Muscle layer of colon (tissue), 2 donors: ENCODE measurements around the gene TMX4.

ENCODE experiments used
- H3K27ac ChIP-seq: one replicate; pipeline ENCODE4 v1.7.0; 2013; ENCODE audit warnings: low read depth, mild to moderate bottlenecking, low read length, moderate library complexity
- H3K27me3 ChIP-seq, 2 donors: one replicate each; pipeline ENCODE4 v1.7.0; 2013; ENCODE audit warnings: low read length in 2 of 2, mild to moderate bottlenecking in 2 of 2; ENCODE audit not compliant: insufficient read depth in 2 of 2, control insufficient read depth in 1 of 2
- H3K36me3 ChIP-seq: one replicate; pipeline ENCODE4 v1.7.0; 2013; ENCODE audit warnings: mild to moderate bottlenecking, low read length; ENCODE audit not compliant: insufficient read depth
- H3K4me1 ChIP-seq: one replicate; pipeline ENCODE4 v1.7.0; 2013; ENCODE audit warnings: mild to moderate bottlenecking, low read length; ENCODE audit not compliant: insufficient read depth
- H3K4me3 ChIP-seq, 2 donors: one replicate each; pipeline ENCODE4 v1.7.0; 2013; ENCODE audit warnings: low read length in 2 of 2, low read depth in 1 of 2, mild to moderate bottlenecking in 1 of 2, moderate library complexity in 1 of 2
- H3K9ac ChIP-seq: one replicate; pipeline ENCODE4 v1.7.0; 2013; ENCODE audit warnings: low read length
- H3K9me3 ChIP-seq: one replicate; pipeline ENCODE4 v1.7.0; 2013; ENCODE audit warnings: mild to moderate bottlenecking, low read length
- donor health status: abdominal sarcoma.
- donor health status: Adenocarcinoma of cecum.

Gene TMX4

DNA sequence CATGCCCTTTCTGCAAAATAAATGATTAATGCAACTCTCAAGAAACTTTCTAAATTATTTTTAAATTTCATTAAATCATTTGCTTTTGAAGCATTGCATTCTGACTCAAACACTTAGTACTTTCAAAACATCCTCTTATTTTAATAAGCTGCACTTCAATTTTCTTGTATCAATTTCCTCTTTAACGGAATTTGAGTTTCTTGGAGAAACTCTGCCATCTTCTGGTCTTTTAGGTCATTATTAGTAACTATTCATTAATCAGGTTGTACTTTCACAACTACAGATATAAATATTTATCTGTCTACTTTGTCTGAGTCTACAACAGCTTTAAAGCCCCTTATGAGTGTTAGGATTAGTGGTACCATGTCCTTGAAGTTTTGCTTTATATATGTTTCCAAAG, 30.2 kb downstream of the TMX4 start:
- Histone ChIP-seq H3K9ac (no peak overlapping the region), H3K4me1 (no peaks in the 10 kb centered on the region), H3K36me3 (peaks cover 31% of the 10 kb centered on the region), H3K27ac (no peak overlapping the region), H3K4me3 (no peak overlapping the region), H3K27me3 (no peaks in the 10 kb centered on the region), H3K9me3 (no peaks in the 10 kb centered on the region)

DNA sequence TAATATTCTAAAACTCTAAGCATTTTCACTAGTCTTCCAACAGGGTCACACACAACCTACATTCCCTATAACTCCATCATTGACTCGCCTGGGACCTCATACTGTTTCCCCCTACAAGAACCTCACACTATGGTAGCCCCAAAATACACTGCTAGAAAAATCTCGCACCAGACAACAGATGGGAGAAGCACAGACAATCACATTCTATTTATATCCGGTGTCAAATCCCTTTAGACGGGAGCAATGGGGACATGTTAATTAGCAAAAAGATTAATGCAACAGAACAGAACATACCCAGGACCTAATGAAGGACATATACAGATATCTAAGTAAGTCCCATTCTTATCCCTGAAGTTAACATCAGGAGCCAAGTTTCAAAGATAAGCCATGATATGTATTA, 33.6 kb downstream of the TMX4 start:
- Histone ChIP-seq H3K9me3 (no peaks in the 10 kb centered on the region), H3K4me1 (no peaks in the 10 kb centered on the region), H3K27me3 (no peaks in the 10 kb centered on the region), H3K27ac (no peak overlapping the region), H3K9ac (no peak overlapping the region), H3K4me3 (no peak overlapping the region), H3K36me3 (peaks cover 31% of the 10 kb centered on the region)

DNA sequence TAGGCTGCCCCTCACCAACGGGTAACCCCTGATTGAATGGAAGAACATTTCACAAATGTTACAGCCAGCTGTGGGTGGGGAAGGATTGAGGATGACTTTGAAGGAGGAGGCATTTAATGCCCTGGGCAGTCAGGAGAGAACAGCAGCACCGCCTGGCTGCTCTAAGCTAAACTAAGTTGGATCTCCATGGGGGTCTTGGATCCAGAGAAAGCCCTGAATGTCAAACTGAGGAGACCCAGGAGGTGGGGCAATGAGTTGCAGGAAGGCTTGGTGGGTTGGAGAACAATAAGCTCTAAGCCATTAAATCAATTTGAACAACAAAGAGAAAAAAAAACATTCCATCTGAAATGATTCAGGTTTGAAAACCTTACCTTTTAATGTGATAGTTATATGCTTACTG, 35.4 kb downstream of the TMX4 start:
- Histone ChIP-seq H3K27me3 (no peaks in the 10 kb centered on the region), H3K4me1 (no peaks in the 10 kb centered on the region), H3K9me3 (no peaks in the 10 kb centered on the region), H3K27ac (no peak overlapping the region), H3K4me3 (no peak overlapping the region), H3K9ac (no peak overlapping the region), H3K36me3 (peaks cover 31% of the 10 kb centered on the region)

DNA sequence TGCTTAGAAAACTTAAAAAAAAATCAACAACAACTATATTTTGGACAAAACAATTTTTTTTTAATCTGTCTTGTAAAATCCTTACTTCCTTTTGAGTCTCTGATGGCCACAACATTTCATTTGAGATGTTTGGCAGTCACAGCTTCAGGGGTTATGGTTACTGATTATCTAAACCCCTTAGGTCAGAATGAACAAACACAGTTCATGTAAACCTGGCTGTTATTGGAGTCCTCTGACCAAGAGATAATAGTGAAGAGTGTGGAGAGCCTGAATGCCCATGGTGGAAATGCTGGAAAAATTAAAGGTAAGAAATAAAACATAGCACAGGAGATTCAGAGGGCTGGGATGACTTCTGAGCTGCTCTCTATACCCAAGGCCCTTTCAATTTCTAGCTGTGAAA, 38.2 kb downstream of the TMX4 start:
- H3K27ac ChIP-seq: no peak overlapping the region
- H3K9ac ChIP-seq: no peak overlapping the region

DNA sequence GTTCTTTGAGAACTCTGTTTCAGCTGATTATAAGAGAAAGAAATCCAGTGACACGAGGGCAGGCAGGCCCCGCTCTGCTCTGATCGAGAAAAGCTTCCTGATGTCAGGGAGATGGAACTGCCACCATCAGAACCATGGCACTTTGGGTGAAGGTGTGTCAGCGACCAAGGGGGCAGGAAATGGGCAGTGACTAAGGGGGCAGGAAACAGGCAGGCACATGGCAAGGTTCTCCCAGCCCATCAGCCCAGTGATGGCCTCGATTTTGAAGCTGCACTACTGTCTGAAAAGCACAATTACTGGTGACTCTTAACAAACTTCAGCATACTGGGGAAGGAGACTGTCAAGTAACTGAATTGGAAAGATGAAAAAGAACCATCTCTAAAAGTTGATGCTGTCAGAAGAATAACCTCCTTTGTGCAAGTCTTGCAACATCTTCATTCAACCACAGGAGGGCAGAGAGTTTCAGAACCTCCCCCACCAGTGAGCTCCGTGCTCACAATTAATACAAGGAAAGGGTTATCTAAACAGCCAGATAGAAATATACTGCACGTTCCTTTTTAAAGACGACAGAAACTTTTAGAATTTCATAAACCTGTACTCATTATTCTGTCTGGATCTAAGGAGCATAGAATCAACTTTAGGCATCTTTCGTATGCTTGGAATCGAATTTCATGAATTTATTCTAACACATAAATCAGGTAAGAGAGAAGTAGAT, 39.1 kb downstream of the TMX4 start:
- H3K36me3 ChIP-seq: peaks cover 21% of the 10 kb centered on the region
- no peak overlapping the region for H3K27ac ChIP-seq
- no peaks in the 10 kb centered on the region for H3K4me1 ChIP-seq
- H3K9me3 ChIP-seq: no peaks in the 10 kb centered on the region
- H3K4me3 ChIP-seq: no peak overlapping the region
- no peak overlapping the region for H3K9ac ChIP-seq
- no peaks in the 10 kb centered on the region for H3K27me3 ChIP-seq

More for the DNA sequence above, 38.2 kb downstream of the TMX4 start:
- no peaks in the 10 kb centered on the region for H3K4me1 ChIP-seq
- H3K27me3 ChIP-seq: no peaks in the 10 kb centered on the region
- peaks cover 26% of the 10 kb centered on the region for H3K36me3 ChIP-seq
- H3K4me3 ChIP-seq: no peak overlapping the region
- no peaks in the 10 kb centered on the region for H3K9me3 ChIP-seq

DNA sequence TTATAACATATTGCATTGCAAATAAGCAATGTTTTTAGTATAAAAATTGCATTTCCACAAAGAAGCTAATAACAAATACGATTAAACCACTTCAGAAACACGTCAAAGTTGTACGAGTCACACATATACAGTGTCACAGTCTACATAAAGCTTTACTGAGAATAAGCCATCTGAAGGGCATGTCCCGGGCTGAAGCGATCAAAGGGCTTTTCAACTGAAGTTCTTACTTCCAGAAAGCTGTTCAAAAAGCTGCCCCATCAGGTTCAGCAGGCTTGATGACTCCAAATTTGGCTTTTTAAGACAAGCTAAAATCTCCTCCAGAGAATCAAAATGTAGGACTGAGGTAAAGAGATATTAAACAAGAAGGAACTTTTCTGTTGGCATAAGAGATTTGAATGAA, 41.9 kb downstream of the TMX4 start:
- Histone ChIP-seq H3K27ac (no peak overlapping the region), H3K36me3 (peaks cover 7% of the 10 kb centered on the region), H3K9ac (no peak overlapping the region), H3K27me3 (no peaks in the 10 kb centered on the region), H3K9me3 (no peaks in the 10 kb centered on the region), H3K4me1 (no peaks in the 10 kb centered on the region), H3K4me3 (no peak overlapping the region)

DNA sequence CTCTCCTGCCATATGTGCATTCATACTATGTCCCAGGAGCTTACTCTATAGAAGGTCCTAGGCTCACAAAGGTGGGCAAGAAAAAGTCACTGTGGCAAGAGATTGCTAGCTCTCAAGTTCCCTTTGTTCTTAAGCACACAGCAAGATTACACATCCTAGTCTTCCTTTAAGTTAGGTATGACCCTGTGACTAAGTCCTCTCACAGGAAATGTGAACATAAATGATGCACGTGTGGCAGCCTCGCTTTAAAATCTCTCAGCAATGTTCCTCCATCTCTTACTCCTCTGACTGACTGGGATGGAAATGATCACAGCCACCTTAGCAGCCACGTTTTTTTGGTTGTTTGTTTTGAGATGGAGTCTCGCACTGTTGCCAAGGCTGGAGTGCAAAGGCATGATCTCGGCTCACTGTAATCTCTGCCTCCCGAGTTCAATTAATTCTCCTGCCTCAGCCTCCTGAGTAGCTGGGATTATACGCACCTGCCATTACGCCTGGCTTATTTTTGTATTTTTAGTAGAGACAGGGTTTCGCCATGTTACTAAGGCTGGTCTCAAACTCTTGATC, 43.6 kb downstream of the TMX4 start:
- H3K27me3 ChIP-seq: no peaks in the 10 kb centered on the region
- H3K27ac ChIP-seq: no peak overlapping the region
- H3K4me1 ChIP-seq: no peaks in the 10 kb centered on the region
- no peaks in the 10 kb centered on the region for H3K9me3 ChIP-seq
- no peaks in the 10 kb centered on the region for H3K36me3 ChIP-seq
- no peak overlapping the region for H3K9ac ChIP-seq
- no peak overlapping the region for H3K4me3 ChIP-seq

DNA sequence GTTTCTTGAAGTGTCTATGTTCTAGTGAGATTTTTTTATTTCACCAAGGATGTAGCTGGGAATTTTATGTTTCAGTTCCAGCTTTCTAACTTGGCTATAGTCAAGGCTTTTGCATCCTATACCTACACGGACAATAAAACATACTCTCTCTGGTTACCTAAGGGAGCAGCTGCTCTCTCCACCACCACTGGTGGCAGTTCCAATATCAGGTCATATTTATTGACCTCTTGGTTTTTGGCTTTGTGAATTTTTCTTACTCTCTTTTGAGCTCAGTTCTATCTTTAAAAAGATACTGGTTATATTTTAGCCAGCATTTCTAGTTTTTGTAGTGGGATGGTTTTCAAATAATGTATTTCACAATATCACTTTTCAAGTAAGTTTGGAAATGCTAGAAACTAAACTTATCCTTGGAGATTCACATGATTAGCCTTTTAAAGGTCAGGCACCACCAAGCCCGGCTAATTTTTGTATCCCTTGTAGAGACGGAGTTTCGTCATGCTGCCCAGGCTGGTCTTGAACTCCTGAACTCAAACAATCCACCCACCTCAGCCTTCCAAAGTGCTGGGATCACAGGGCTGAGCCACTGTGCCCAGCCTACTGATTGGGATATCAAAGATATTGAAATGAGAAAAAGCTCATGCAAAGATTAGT, 44.7 kb downstream of the TMX4 start:
- no peaks in the 10 kb centered on the region for H3K9me3 ChIP-seq
- no peaks in the 10 kb centered on the region for H3K4me1 ChIP-seq
- no peaks in the 10 kb centered on the region for H3K36me3 ChIP-seq
- H3K9ac ChIP-seq: no peak overlapping the region
- H3K27me3 ChIP-seq: no peaks in the 10 kb centered on the region
- H3K27ac ChIP-seq: no peak overlapping the region
- H3K4me3 ChIP-seq: no peak overlapping the region

DNA sequence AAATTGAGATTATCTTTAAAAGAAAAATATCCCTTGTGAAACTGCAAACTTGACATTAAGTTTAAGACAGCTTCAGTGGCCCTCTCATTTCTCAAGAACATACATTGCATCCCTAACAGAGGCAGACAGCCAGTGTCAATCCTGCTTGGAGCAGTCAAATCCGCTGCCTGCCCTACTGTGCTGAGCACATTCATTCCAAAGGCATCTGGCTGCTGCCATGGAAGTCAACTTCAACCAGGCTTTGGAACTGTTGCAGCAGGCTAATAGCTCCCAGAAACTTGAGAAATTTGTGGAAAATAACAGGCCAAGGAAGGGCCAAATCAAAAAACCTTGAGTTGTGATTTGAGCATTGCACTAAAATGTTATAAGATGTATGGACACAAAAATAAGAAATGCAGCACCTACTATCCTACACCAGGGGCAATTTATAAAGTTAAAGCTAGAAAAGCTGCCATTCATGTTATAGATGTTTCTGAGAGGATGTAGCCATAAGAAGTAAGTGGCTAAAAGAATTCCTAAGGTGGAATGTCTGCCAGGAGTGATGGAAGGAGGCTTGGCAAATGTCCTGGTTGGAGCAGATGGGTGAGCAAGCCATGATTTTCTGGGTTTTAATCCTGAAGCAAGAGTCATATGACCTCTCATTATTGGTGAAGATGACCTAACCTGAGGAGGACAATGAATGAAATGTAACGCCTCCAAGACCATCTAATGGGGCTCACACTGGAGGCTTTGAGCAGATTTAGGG, 47.9 kb downstream of the TMX4 start:
- H3K4me3 ChIP-seq: no peak overlapping the region
- no peaks in the 10 kb centered on the region for H3K27me3 ChIP-seq
- H3K27ac ChIP-seq: no peak overlapping the region
- no peaks in the 10 kb centered on the region for H3K9me3 ChIP-seq
- H3K9ac ChIP-seq: no peak overlapping the region
- no peaks in the 10 kb centered on the region for H3K4me1 ChIP-seq
- no peaks in the 10 kb centered on the region for H3K36me3 ChIP-seq

DNA sequence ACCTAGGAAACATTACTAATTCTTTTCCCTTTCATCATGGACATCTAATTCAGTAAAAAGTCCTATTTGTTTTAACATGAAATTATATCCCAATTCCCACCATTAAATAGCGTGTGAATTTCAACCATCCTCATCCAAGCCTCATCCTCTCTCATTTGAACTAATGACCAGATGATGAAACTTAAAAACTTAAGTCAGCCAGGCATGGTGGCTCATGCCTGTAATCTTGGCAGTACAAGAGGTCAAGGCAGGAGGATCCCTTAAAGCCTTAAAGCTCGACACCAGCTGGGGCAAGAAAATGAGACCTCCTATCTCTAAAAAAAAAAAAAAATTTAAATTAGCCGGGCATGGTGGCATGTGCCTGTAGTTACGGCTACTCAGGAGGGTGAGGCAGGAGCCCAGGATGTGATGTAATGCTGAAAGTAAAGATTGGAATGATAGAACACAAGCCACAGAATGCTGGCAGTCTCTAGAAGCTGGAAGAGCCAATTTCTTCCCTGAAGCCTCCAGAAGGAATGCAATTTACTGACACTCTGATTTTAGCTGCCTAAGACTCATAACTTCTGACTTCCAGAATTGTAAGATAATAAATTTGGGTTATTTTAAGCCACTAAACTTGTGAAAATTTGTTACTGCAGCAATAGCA, 52.2 kb downstream of the TMX4 start:
- H3K4me1 ChIP-seq: no peaks in the 10 kb centered on the region
- no peak overlapping the region for H3K9ac ChIP-seq
- no peaks in the 10 kb centered on the region for H3K9me3 ChIP-seq
- no peak overlapping the region for H3K27ac ChIP-seq
- no peaks in the 10 kb centered on the region for H3K27me3 ChIP-seq
- H3K4me3 ChIP-seq: no peak overlapping the region
- H3K36me3 ChIP-seq: no peaks in the 10 kb centered on the region

DNA sequence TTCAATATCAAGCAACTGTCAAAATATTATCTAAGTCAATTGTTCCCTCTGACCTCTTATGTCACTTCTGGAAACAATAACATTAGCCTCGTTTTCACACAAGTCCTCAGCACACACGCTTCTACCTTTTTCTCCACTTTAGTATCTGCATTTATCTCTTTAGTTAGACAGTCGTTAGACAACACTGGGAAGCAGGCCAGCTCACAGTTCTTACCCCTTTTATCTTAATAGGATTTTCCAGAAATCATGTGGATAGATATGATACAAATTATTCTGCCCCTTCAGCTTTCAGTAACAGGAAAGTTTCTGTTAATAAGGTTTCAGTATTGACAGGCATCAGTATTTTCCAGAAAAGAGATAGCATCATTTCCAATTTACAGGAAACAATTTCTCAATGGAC, 53.4 kb downstream of the TMX4 start:
- Histone ChIP-seq H3K36me3 (no peaks in the 10 kb centered on the region), H3K27ac (no peak overlapping the region), H3K27me3 (no peaks in the 10 kb centered on the region), H3K9me3 (no peaks in the 10 kb centered on the region), H3K9ac (no peak overlapping the region), H3K4me3 (no peak overlapping the region), H3K4me1 (no peaks in the 10 kb centered on the region)
